Erythroblast (primary cell): ENCODE results near the gene JMJD8.
"Not testable (repeated sequence)": the region's sequence is repeated elsewhere in the genome, so short reads cannot be mapped to it uniquely, and the experiment has no call there.

Experiments
- GATA1 ChIP-seq: IDR thresholded peaks from 2 replicates; pipeline ENCODE4 v1.6.1; 2011; ENCODE audit warnings: low read depth, mild to moderate bottlenecking, control low read depth, low read length, moderate library complexity
- POLR2A ChIP-seq: IDR thresholded peaks from 2 replicates; pipeline ENCODE4 v1.6.1; 2011; ENCODE audit warnings: mild to moderate bottlenecking, low read length

GRCh38 chr16:712740-713250, 28.7 kb upstream of the JMJD8 start:
- TF ChIP-seq POLR2A, GATA1: not testable (repeated sequence)
